Measurements from ENCODE around the gene ARHGEF6. TPM values are rescaled to one million over a fixed set of nuclear protein-coding genes. Genes with fewer than 3 reads are reported as not detected.
"Not testable (repeated sequence)": the region's sequence is repeated elsewhere in the genome, so short reads cannot be mapped to it uniquely, and the experiment has no call there.

Gene ARHGEF6
- total RNA-seq, 4 donors from 2014 or later = 4.2 to 13.9 (median 8.2) TPM

- Histone ChIP-seq H3K36me3 (no peaks in the 10 kb centered on the region), H3K9me3 (no peaks in the 10 kb centered on the region), H3K27ac (no peak overlapping the region), H3K4me1 (no peaks in the 10 kb centered on the region), H3K4me3 (no peak overlapping the region), H3K27me3 (no peaks in the 10 kb centered on the region)
- 91 to 100% methylated on average over 1 to 2 of the region's 2 CpGs for WGBS, 2 donors (ENCODE audit: low coverage in 1 of 2)
- in situ Hi-C loops (cut with MboI; ENCODE audit: low pct_ligation_motif_present in 1 of 4, low pct_unique_long_range_greater_than_20kb in 1 of 4, low sequenced_read_pairs in 3 of 4) = no loop called here
- TF ChIP-seq EP300 (IDR thresholded peaks at IDR 0.05; ENCODE audit: low read depth) = no peak
- no peak for TF ChIP-seq POLR2AphosphoS5 (IDR thresholded peaks at IDR 0.05)
- no peak for TF ChIP-seq POLR2A (IDR thresholded peaks at IDR 0.05)
- no peak for TF ChIP-seq CTCF (IDR thresholded peaks at IDR 0.05)
- no peak for DNase-seq
- intact Hi-C loops (cut with DNase I; ENCODE audit: low total_unique reads) = no loop called here
Observed at GRCh38 chrX:136825771-136826170, 45.0 kb upstream of the ARHGEF6 start.

DNA sequence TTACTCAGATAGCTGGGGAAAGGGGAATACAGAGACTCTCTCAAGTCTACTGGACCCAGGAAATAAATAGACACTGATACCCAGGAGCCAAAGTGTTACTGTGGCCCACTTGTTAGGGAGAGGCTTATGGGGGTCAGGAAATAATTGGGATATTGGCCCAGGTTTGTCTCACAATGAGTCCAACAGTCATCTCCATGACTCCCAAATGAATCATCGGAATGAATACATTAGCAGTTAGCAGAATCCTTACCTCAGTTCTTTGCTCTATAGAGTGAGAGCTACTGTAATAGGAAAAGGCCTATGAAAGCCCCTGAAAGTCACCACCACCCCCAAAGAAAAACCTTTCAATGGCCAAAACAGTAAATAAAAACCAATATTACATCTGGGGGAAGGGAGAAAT lies 42.4 kb upstream of the ARHGEF6 start:
- no peaks in the 10 kb centered on the region for H3K27me3 ChIP-seq
- TF ChIP-seq POLR2AphosphoS5 (IDR thresholded peaks at IDR 0.05) = no peak
- no peak for TF ChIP-seq EP300 (IDR thresholded peaks at IDR 0.05; ENCODE audit: low read depth)
- TF ChIP-seq POLR2A (IDR thresholded peaks at IDR 0.05) = no peak
- TF ChIP-seq CTCF (IDR thresholded peaks at IDR 0.05) = no peak
- no peaks in the 10 kb centered on the region for H3K4me1 ChIP-seq
- H3K9me3 ChIP-seq = no peaks in the 10 kb centered on the region
- DNase-seq = no peak
- intact Hi-C loops (cut with DNase I; ENCODE audit: low total_unique reads) (no loop called here), in situ Hi-C loops (cut with MboI; ENCODE audit: low pct_ligation_motif_present in 1 of 4, low pct_unique_long_range_greater_than_20kb in 1 of 4, low sequenced_read_pairs in 3 of 4) (no loop called here)
- WGBS, 2 donors (ENCODE audit: low coverage in 1 of 2) = 94% methylated on average over 1 of the region's 1 CpG; no CpG with 5 or more reads in 1 of the 2 donors
- no peak overlapping the region for H3K27ac ChIP-seq
- no peak overlapping the region for H3K4me3 ChIP-seq
- no peaks in the 10 kb centered on the region for H3K36me3 ChIP-seq

GRCh38 chrX:136822337-136823095 lies 41.8 kb upstream of the ARHGEF6 start:
- DNase-seq = no peak
- Histone ChIP-seq H3K4me1 (no peaks in the 10 kb centered on the region), H3K36me3 (no peaks in the 10 kb centered on the region), H3K27me3 (no peaks in the 10 kb centered on the region), H3K4me3 (no peak overlapping the region), H3K9me3 (no peaks in the 10 kb centered on the region), H3K27ac (no peak overlapping the region)
- in situ Hi-C loops (cut with MboI; ENCODE audit: low pct_ligation_motif_present in 1 of 4, low pct_unique_long_range_greater_than_20kb in 1 of 4, low sequenced_read_pairs in 3 of 4) (no loop called here), intact Hi-C loops (cut with DNase I; ENCODE audit: low total_unique reads) (no loop called here)
- WGBS, 2 donors (ENCODE audit: low coverage in 1 of 2) = 78% methylated on average over 5 of the region's 5 CpGs; no CpG with 5 or more reads in 1 of the 2 donors
- TF ChIP-seq EP300 (IDR thresholded peaks at IDR 0.05; ENCODE audit: low read depth) = no peak
- no peak for TF ChIP-seq POLR2A (IDR thresholded peaks at IDR 0.05)
- no peak for TF ChIP-seq CTCF (IDR thresholded peaks at IDR 0.05)
- no peak for TF ChIP-seq POLR2AphosphoS5 (IDR thresholded peaks at IDR 0.05)

GRCh38 chrX:136819756-136820155 lies 39.0 kb upstream of the ARHGEF6 start:
- H3K4me1 ChIP-seq; intact Hi-C loops (cut with DNase I; ENCODE audit: low total_unique reads); H3K27ac ChIP-seq; H3K36me3 ChIP-seq; H3K4me3 ChIP-seq; H3K27me3 ChIP-seq; H3K9me3 ChIP-seq; in situ Hi-C loops (cut with MboI; ENCODE audit: low pct_ligation_motif_present in 1 of 4, low pct_unique_long_range_greater_than_20kb in 1 of 4, low sequenced_read_pairs in 3 of 4); DNase-seq: not testable (repeated sequence)
- 83 to 85% methylated on average over 5 to 9 of the region's 9 CpGs for WGBS, 2 donors (ENCODE audit: low coverage in 1 of 2)
